ENCODE results near the gene AHSA1. TPM values are rescaled to one million over a fixed set of nuclear protein-coding genes. Genes with fewer than 3 reads are reported as not detected.

The AHSA1 gene
- total RNA-seq = 81.7 TPM

DNA sequence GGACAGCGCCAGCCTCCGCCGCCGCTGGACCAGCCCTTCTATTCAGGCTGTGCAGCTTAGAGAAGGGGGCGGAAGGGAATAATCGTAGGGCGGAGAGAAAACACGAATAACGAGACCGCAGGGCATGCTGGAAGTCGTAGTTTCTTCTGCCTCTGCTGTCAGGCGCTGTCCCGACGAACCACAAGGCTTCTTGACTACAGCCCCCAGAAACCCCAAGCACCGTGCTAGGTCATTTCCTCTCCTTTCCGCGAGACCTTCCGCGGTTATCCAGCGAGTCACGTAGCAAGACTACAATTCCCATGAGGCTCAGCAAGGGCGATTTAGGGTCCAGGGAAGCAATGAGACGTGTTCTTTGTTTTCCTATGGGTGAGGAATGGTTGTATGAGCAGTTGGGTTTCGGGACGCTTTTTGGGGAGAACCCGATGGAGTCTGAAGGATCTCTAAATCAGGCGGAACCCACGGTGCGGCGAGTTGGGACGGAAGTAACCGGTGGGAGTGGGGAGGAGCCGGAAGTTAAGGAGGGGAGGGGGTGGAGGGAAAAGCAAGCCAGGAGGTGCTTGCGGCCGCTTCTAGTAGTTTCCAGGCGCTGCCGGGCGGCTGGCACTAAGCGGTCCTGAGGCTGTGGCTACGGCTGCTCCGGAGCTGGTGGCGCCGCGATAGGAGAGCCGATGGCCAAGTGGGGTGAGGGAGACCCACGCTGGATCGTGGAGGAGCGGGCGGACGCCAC, at the start of gene AHSA1, which contains the start of gene VIPAS39:
Gene AHSA1, plus strand, starts transcription at position 572 of the 727 bp plus-strand sequence. Its CDS starts 97 bp downstream, at position 669.
Gene VIPAS39, minus strand, starts transcription at position 80 of the 727 bp plus-strand sequence. CDS start 3,499 bp downstream, outside the sequence.

DNA sequence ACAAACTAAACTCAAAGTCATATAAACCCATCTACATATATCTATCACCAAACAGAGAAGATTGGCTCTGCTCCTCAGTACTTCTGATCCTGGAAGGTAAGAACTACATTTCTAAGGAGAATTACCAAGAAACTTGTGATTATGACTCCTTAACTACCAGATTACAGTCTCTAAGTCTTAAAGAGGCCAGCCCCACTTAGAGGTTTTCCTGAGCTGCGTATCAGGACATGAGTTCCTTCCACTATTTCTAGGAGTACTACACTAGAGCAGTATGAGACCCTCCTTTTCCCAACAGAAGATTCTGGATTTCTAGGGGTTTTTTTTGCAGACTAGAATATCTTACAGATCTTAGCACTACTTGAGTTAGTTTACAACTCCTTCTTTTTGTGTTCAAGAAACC, 34.5 kb upstream of the AHSA1 start, which contains the start of gene NOXRED1:
Gene NOXRED1, minus strand, starts transcription at position 101 of the 400 bp plus-strand sequence. CDS start 634 bp downstream, outside the sequence.

DNA sequence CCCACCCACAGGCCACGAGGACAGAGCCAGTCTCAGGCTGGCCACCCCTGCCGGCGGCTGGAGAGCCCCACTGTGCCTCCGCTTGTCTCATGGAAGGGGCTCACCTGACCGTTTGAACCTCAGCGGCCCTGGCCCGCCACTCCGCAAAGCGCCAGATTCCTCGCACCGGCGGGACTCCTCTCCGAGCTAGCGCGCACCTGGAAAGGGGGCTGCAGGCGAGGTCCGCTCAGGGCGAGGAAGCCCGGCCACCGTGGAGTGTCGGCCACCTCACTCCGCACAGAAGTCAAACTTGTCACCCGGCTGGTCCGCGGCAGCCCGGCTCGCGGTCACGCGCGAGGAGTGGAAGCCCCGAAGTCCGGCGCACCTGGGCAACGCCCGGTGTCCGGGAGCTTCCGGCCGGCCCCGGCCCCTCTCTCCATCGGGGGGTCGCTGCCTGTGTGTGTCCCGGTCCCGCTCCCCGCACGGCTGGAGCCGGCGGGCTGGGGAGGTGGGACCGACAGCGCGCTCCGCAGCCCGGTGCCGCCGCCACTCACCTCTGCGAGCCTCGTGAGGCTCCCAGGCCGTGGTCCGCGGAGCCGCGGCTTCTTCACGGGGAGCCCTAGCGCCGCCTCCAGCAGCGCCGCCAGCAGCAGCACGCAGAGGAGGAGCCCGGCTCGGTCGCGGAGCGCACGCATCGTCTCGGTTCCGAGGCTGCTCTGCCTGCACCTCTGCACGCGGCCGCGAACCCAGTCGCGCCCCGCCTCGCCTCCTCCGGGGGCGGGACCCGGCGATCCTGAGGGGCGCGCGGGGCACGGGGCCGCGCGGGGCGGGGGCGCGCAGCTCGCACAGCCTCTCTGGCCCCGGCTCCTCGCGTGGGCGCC, 40.5 kb downstream of the AHSA1 start, which contains the start of gene ISM2:
Gene ISM2, minus strand, starts transcription at position 697 of the 860 bp plus-strand sequence. Its CDS starts 23 bp downstream, at position 674.

Small RNA genes within 50 kb of the gene (small RNA-seq; reads per million reads assigned to genes)
- gene RF00404 (ENCODE audit: low replicate concordance) = not detected

Other genes starting within 250 kb of the AHSA1 start
- gene NGB, start 186.9 kb upstream of the AHSA1 start, total RNA-seq = not detected
- gene POMT2, start 137.2 kb upstream of the AHSA1 start, total RNA-seq = 34.4 TPM
- 18.6 TPM for gene GSTZ1, start 137.1 kb upstream of the AHSA1 start, total RNA-seq
- gene TMED8, start 81.0 kb upstream of the AHSA1 start, total RNA-seq = 18.0 TPM
- gene SAMD15, start 80.7 kb upstream of the AHSA1 start, total RNA-seq = 5.3 TPM
- 0.58 TPM for gene NOXRED1, start 34.6 kb upstream of the AHSA1 start, total RNA-seq
- gene VIPAS39, start 492 bp upstream of the AHSA1 start, total RNA-seq = 22.1 TPM
- gene ISM2, start 40.7 kb downstream of the AHSA1 start, total RNA-seq = 5.7 TPM
- 53.4 TPM for gene SPTLC2, start 158.5 kb downstream of the AHSA1 start, total RNA-seq
- gene ALKBH1, start 249.9 kb downstream of the AHSA1 start, total RNA-seq = 9.1 TPM